Hair follicular keratinocyte (primary cell): Measurements from ENCODE around the gene PNMA3. TPM values are rescaled to one million over a fixed set of nuclear protein-coding genes. Genes with fewer than 3 reads are reported as not detected.

Experiments used
- total RNA-seq: library from RNA; depleted of rRNA; stranded (reverse); fragments of >200 nt; gene quantifications from 2 replicates; pipeline ENCODE4 v1.2.3, GENCODE V29; 2015

The PNMA3 gene, protein sequence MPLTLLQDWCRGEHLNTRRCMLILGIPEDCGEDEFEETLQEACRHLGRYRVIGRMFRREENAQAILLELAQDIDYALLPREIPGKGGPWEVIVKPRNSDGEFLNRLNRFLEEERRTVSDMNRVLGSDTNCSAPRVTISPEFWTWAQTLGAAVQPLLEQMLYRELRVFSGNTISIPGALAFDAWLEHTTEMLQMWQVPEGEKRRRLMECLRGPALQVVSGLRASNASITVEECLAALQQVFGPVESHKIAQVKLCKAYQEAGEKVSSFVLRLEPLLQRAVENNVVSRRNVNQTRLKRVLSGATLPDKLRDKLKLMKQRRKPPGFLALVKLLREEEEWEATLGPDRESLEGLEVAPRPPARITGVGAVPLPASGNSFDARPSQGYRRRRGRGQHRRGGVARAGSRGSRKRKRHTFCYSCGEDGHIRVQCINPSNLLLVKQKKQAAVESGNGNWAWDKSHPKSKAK
- total RNA-seq: 0.04 and 0.08 TPM in 2 replicates

GRCh38 chrX:153055871-153056749, at the start of gene PNMA3:
TSS of gene PNMA3 (plus strand) at chrX:153056470. CDS start at chrX:153057056, 586 bp downstream.

GRCh38 chrX:153071909-153072583, 15.8 kb downstream of the PNMA3 start, which contains the start of gene PNMA6A:
TSS of gene PNMA6A (plus strand) at chrX:153072454. CDS start at chrX:153073063, 609 bp downstream.

Other genes starting within 250 kb of the PNMA3 start
- gene CETN2, start 225.7 kb upstream of the PNMA3 start, total RNA-seq: 46.8 and 51.5 TPM in 2 replicates
- 32.7 and 44.9 TPM in 2 replicates for gene NSDHL, start 225.4 kb upstream of the PNMA3 start, total RNA-seq
- 7.9 and 25.1 TPM in 2 replicates for gene ZNF185, start 158.4 kb upstream of the PNMA3 start, total RNA-seq
- not detected in 2 replicates for gene PNMA5, start 62.4 kb upstream of the PNMA3 start, total RNA-seq
- 0.11 TPM in 1 of 2 replicates, not detected in the other for gene PNMA6A, start 16.0 kb downstream of the PNMA3 start, total RNA-seq
- not detected in 2 replicates for gene MAGEA1, start 122.8 kb downstream of the PNMA3 start, total RNA-seq